ENCODE results near the gene MTHFD1. TPM values are rescaled to one million over a fixed set of nuclear protein-coding genes. Genes with fewer than 3 reads are reported as not detected.

MTHFD1 gene
- polyA plus RNA-seq, 1 donor: 61.9 TPM

- DNase-seq: peak; percentile 85 to 90
- H3K27ac ChIP-seq (ENCODE audit: low read length): peak overlapping the region; percentile 99
- WGBS (ENCODE audit: insufficient coverage, low lambda C conversion rate): 0% methylated on average over 2 of the region's 68 CpGs
- peaks cover 3% of the 10 kb centered on the region for H3K9me3 ChIP-seq (ENCODE audit: control insufficient read depth, low read depth, low read length)
- peaks cover 34% of the 10 kb centered on the region for H3K4me1 ChIP-seq (ENCODE audit: control insufficient read depth, insufficient read depth, low read length)
- H3K4me3 ChIP-seq (ENCODE audit: low read length): peak overlapping the region; percentile 85
- no peaks in the 10 kb centered on the region for H3K36me3 ChIP-seq (ENCODE audit: control insufficient read depth, insufficient read depth, low read length)
- H3K27me3 ChIP-seq (ENCODE audit: control insufficient read depth, insufficient read depth, low read length): no peaks in the 10 kb centered on the region
Observed at GRCh38 chr14:64504897-64505794, 117.0 kb downstream of the MTHFD1 start.

- Histone ChIP-seq H3K27me3 (ENCODE audit: control insufficient read depth, insufficient read depth, low read length) (no peaks in the 10 kb centered on the region), H3K36me3 (ENCODE audit: control insufficient read depth, insufficient read depth, low read length) (no peaks in the 10 kb centered on the region), H3K4me3 (ENCODE audit: low read length) (peak overlapping the region; percentile 2), H3K4me1 (ENCODE audit: control insufficient read depth, insufficient read depth, low read length) (peaks cover 21% of the 10 kb centered on the region), H3K27ac (ENCODE audit: low read length) (no peak overlapping the region), H3K9me3 (ENCODE audit: control insufficient read depth, low read depth, low read length) (peaks cover 3% of the 10 kb centered on the region)
- whole genome bisulfite sequencing (ENCODE audit: insufficient coverage, low lambda C conversion rate): 50% methylated on average over 2 of the region's 3 CpGs
- no peak for DNase-seq
Observed at GRCh38 chr14:64506721-64507120, 118.6 kb downstream of the MTHFD1 start.

GRCh38 chr14:64507376-64508156 is 119.4 kb downstream of the MTHFD1 start:
- DNase-seq: no peak
- no peak overlapping the region for H3K4me3 ChIP-seq (ENCODE audit: low read length)
- WGBS (ENCODE audit: insufficient coverage, low lambda C conversion rate): no CpG with 5 or more reads among the region's 4 CpGs
- H3K36me3 ChIP-seq (ENCODE audit: control insufficient read depth, insufficient read depth, low read length): no peaks in the 10 kb centered on the region
- peaks cover 3% of the 10 kb centered on the region for H3K9me3 ChIP-seq (ENCODE audit: control insufficient read depth, low read depth, low read length)
- H3K27me3 ChIP-seq (ENCODE audit: control insufficient read depth, insufficient read depth, low read length): no peaks in the 10 kb centered on the region
- H3K27ac ChIP-seq (ENCODE audit: low read length): no peak overlapping the region
- peaks cover 12% of the 10 kb centered on the region for H3K4me1 ChIP-seq (ENCODE audit: control insufficient read depth, insufficient read depth, low read length)

GRCh38 chr14:64508215-64508776 is 120.1 kb downstream of the MTHFD1 start:
- peaks cover under 1% of the 10 kb centered on the region for H3K9me3 ChIP-seq (ENCODE audit: control insufficient read depth, low read depth, low read length)
- peaks cover 10% of the 10 kb centered on the region for H3K4me1 ChIP-seq (ENCODE audit: control insufficient read depth, insufficient read depth, low read length)
- H3K4me3 ChIP-seq (ENCODE audit: low read length): no peak overlapping the region
- no peak for DNase-seq
- H3K27ac ChIP-seq (ENCODE audit: low read length): no peak overlapping the region
- no peaks in the 10 kb centered on the region for H3K36me3 ChIP-seq (ENCODE audit: control insufficient read depth, insufficient read depth, low read length)
- no CpG with 5 or more reads among the region's 1 CpG for WGBS (ENCODE audit: insufficient coverage, low lambda C conversion rate)
- no peaks in the 10 kb centered on the region for H3K27me3 ChIP-seq (ENCODE audit: control insufficient read depth, insufficient read depth, low read length)

GRCh38 chr14:64509036-64509435 is 120.9 kb downstream of the MTHFD1 start:
- H3K9me3 ChIP-seq (ENCODE audit: control insufficient read depth, low read depth, low read length): no peaks in the 10 kb centered on the region
- no peak for DNase-seq
- H3K4me3 ChIP-seq (ENCODE audit: low read length): no peak overlapping the region
- no CpG with 5 or more reads among the region's 8 CpGs for WGBS (ENCODE audit: insufficient coverage, low lambda C conversion rate)
- H3K4me1 ChIP-seq (ENCODE audit: control insufficient read depth, insufficient read depth, low read length): peaks cover 10% of the 10 kb centered on the region
- no peak overlapping the region for H3K27ac ChIP-seq (ENCODE audit: low read length)
- H3K36me3 ChIP-seq (ENCODE audit: control insufficient read depth, insufficient read depth, low read length): no peaks in the 10 kb centered on the region
- no peaks in the 10 kb centered on the region for H3K27me3 ChIP-seq (ENCODE audit: control insufficient read depth, insufficient read depth, low read length)

Other genes with a start within 250 kb of the MTHFD1 start
- gene ESR2, start 94.0 kb upstream of the MTHFD1 start, polyA plus RNA-seq: 0.66 TPM
- gene AKAP5, start 77.1 kb downstream of the MTHFD1 start, polyA plus RNA-seq: 3.4 TPM
- 11.0 TPM for gene ZBTB25, start 115.5 kb downstream of the MTHFD1 start, polyA plus RNA-seq
- gene ZBTB1, start 116.4 kb downstream of the MTHFD1 start, polyA plus RNA-seq: 43.4 TPM
- 27.3 TPM for gene HSPA2, start 152.4 kb downstream of the MTHFD1 start, polyA plus RNA-seq
- gene PPP1R36, start 161.6 kb downstream of the MTHFD1 start, polyA plus RNA-seq: 2.6 TPM